HCT116 (cell line): ENCODE measurements around the gene CTIF. TPM values are rescaled to one million over a fixed set of nuclear protein-coding genes. Genes with fewer than 3 reads are reported as not detected.

Experiments used
- ATAC-seq: fragments of 200-7000 bp; cut with Tn5 transposase; 2 replicates; pipeline ENCODE4 v1.9.1; 2020; ENCODE audit warnings: mild to moderate bottlenecking, moderate library complexity
- BruUV-seq: library from RNA; stranded (reverse); fragments of 400-500 nt; replicated peaks from 2 replicates; lab custom pipeline; 2021; lab: Mats Ljungman, UMichigan
- CTCF ChIA-PET: fragments of 300-600 bp; sonication (Branson Sonifier 250); formaldehyde crosslinking; loops from one replicate; lab custom pipeline; 2021; ENCODE audit warnings: antibody characterized with exemption; lab: Charles Lee
- POLR2A ChIA-PET: fragments of 300-600, 350-600 bp; sonication (Branson Sonifier 250); formaldehyde crosslinking; loops from one replicate; lab custom pipeline; 2021; ENCODE audit warnings: antibody characterized with exemption; lab: Charles Lee
- RAD21 ChIA-PET, 2 experiments: fragments of 300-600 bp; sonication (Branson Sonifier 250); formaldehyde crosslinking; loops; one replicate each; lab custom pipeline; 2023; ENCODE audit warnings: low total read pairs in 2 of 2; ENCODE audit not compliant: uncharacterized antibody in 2 of 2, unreplicated experiment in 2 of 2, low non-redundant PET in 1 of 2; lab: Charles Lee
- DNase-seq: peaks from one replicate; pipeline ENCODE4 v3.0.0-alpha.2; 2010; ENCODE audit warnings: low read depth, low spot score
- H2AFZ ChIP-seq: fragments of 200-600 bp; shearing (Covaris generic), sonication (generic); 2 replicates; pipeline ENCODE4 v1.6.1; 2017; ENCODE audit warnings: low read depth, mixed run types, mixed read lengths, antibody characterized with exemption, low read length; ENCODE audit not compliant: poor library complexity, severe bottlenecking
- H3K27ac ChIP-seq: 2 replicates; pipeline ENCODE4 v1.5.1; 2012; ENCODE audit warnings: low read depth, low read length
- H3K27me3 ChIP-seq: fragments of 200-600 bp; sonication (generic); 2 replicates; pipeline ENCODE4 v1.6.1; 2016; ENCODE audit warnings: mixed run types, low read length, mixed read lengths; ENCODE audit not compliant: insufficient read depth
- H3K36me3 ChIP-seq, 2 experiments: fragments of 200-500 bp in 1 of 2; fragments of 200-600 bp in 1 of 2; sonication (Bioruptor generic) in 1 of 2; sonication (generic) in 1 of 2; 2 replicates each; pipeline versions ENCODE4 v1.5.1 to v1.6.1; 2014 to 2016; ENCODE audit warnings: low read length in 2 of 2, inconsistent platforms in 1 of 2, mixed read lengths in 1 of 2, mixed run types in 1 of 2; ENCODE audit not compliant: insufficient read depth in 2 of 2, control insufficient read depth in 1 of 2
- H3K4me1 ChIP-seq, 2 experiments: fragments of 200-600 bp in 1 of 2; sonication (generic) in 1 of 2; 2 replicates each; pipeline versions ENCODE4 v1.5.1 to v1.6.1; 2012 to 2017; ENCODE audit warnings: low read length in 2 of 2, inconsistent platforms in 1 of 2, mild to moderate bottlenecking in 1 of 2, mixed read lengths in 1 of 2, mixed run types in 1 of 2, moderate library complexity in 1 of 2; ENCODE audit not compliant: insufficient read depth in 2 of 2, control insufficient read depth in 1 of 2
- H3K4me2 ChIP-seq: fragments of 200-600 bp; sonication (generic); 2 replicates; pipeline ENCODE4 v1.6.1; 2017; ENCODE audit warnings: mixed run types, low read length, mixed read lengths
- H3K4me3 ChIP-seq, 2 experiments: fragments of 200-600 bp in 1 of 2; sonication (generic) in 1 of 2; replicated peaks in 1 of 2; 2 replicates each; pipeline ENCODE4 v1.5.1; 2011 to 2016; ENCODE audit warnings: low read length in 2 of 2, control low read depth in 1 of 2, low read depth in 1 of 2, mild to moderate bottlenecking in 1 of 2, mixed read lengths in 1 of 2, mixed run types in 1 of 2
- H3K79me2 ChIP-seq: fragments of 200-600 bp; sonication (generic); 2 replicates; pipeline ENCODE4 v1.6.1; 2017; ENCODE audit warnings: mild to moderate bottlenecking, mixed run types, low read length, moderate library complexity, mixed read lengths; ENCODE audit not compliant: insufficient read depth
- H3K9ac ChIP-seq: fragments of 200-600 bp; sonication (generic); 2 replicates; pipeline ENCODE4 v1.6.1; 2016; ENCODE audit warnings: low read length, mixed read lengths
- H3K9me2 ChIP-seq: fragments of 200-600 bp; sonication (generic), shearing (Covaris generic); 2 replicates; pipeline ENCODE4 v1.6.1; 2017; ENCODE audit warnings: mixed run types, mild to moderate bottlenecking, moderate library complexity; ENCODE audit not compliant: insufficient read depth
- H3K9me3 ChIP-seq, 2 experiments: fragments of 200-500 bp in 1 of 2; fragments of 200-600 bp in 1 of 2; sonication (Bioruptor generic) in 1 of 2; sonication (generic) in 1 of 2; 2 replicates each; pipeline ENCODE4 v1.6.1; 2014 to 2017; ENCODE audit warnings: low read length in 2 of 2, mixed read lengths in 2 of 2, inconsistent platforms in 1 of 2, low read depth in 1 of 2, mild to moderate bottlenecking in 1 of 2, mixed run types in 1 of 2, moderate library complexity in 1 of 2; ENCODE audit not compliant: control insufficient read depth in 1 of 2, insufficient read depth in 1 of 2
- H4K20me1 ChIP-seq: fragments of 200-600 bp; sonication (generic), shearing (Covaris generic); 2 replicates; pipeline ENCODE4 v1.6.1; 2017; ENCODE audit warnings: mixed run types, mild to moderate bottlenecking, moderate library complexity; ENCODE audit not compliant: insufficient read depth
- EZH2 ChIP-seq: fragments of 200-600 bp; sonication (generic); IDR thresholded peaks from 2 replicates; pipeline ENCODE4 v1.6.1; 2017; ENCODE audit warnings: antibody characterized with exemption, mixed run types
- REST ChIP-seq: IDR thresholded peaks from 2 replicates; pipeline ENCODE4 v1.6.1; 2012; ENCODE audit warnings: low read depth
- SIN3A ChIP-seq: IDR thresholded peaks from 2 replicates; pipeline ENCODE4 v1.6.1; 2012; ENCODE audit warnings: low read depth
- SRF ChIP-seq: IDR thresholded peaks from 2 replicates; pipeline ENCODE4 v1.6.1; 2012; ENCODE audit warnings: low read depth
- TCF7L2 ChIP-seq: IDR thresholded peaks from 2 replicates; pipeline ENCODE4 v1.7.0; 2011; ENCODE audit warnings: borderline replicate concordance, inconsistent platforms; ENCODE audit not compliant: insufficient read depth, insufficient read length; ENCODE audit errors: extremely low read depth
- ZFX ChIP-seq: fragments of 450-650 bp; IDR thresholded peaks from 2 replicates; pipeline ENCODE4 v1.6.1; 2017
- ZNF274 ChIP-seq: fragments of 200-500 bp; sonication (Bioruptor generic); IDR thresholded peaks from 2 replicates; pipeline ENCODE4 v1.6.1; 2014; ENCODE audit warnings: mild to moderate bottlenecking, low read depth, low read length, inconsistent platforms
- intact Hi-C: fragments of 100-400 bp; cut with micrococcal nuclease; formaldehyde crosslinking; loops from 2 replicates; pipeline ENCODE4 v1.10.0; 2022
- total RNA-seq: library from RNA; stranded (reverse); gene quantifications from one replicate; pipeline ENCODE4 v1.2.1, GENCODE V29; 2021; ENCODE audit not compliant: unreplicated experiment

Gene CTIF
- total RNA-seq, 1 experiment from 2014 or later, result 19.7 TPM

GRCh38 chr18:48800466-48800865 lies 261.6 kb downstream of the CTIF start (continued):
- no peak for TF ChIP-seq TCF7L2
- no peak for TF ChIP-seq EZH2
- TF ChIP-seq ZFX, result no peak
- TF ChIP-seq SIN3A, result no peak
- TF ChIP-seq ZNF274, result no peak

- intact Hi-C loops, result no loop called here
- no peak overlapping the region for H3K4me3 ChIP-seq
- H3K27me3 ChIP-seq, result no peaks in the 10 kb centered on the region
- no TSS peak for BruUV-seq
- ATAC-seq (no peak), DNase-seq (no peak)
- no peaks in the 10 kb centered on the region for H3K79me2 ChIP-seq
- H3K9me3 ChIP-seq, result no peaks in the 10 kb centered on the region
- no peaks in the 10 kb centered on the region for H4K20me1 ChIP-seq
- ChIA-PET CTCF (no interaction called here), POLR2A (no interaction called here), RAD21 (no interaction called here)
- no peak overlapping the region for H3K4me2 ChIP-seq
- H3K9ac ChIP-seq, result no peak overlapping the region
- TF ChIP-seq REST (no peak), SRF (no peak)
- H2AFZ ChIP-seq, result no peak overlapping the region
- peaks cover under 1 to 8% of the 10 kb centered on the region in 2 experiments; a peak in 2 of 4 replicates for H3K4me1 ChIP-seq
- H3K9me2 ChIP-seq, result no peaks in the 10 kb centered on the region
- H3K27ac ChIP-seq, result no peak overlapping the region
- H3K36me3 ChIP-seq, result no peaks in the 10 kb centered on the region
Measured at GRCh38 chr18:48800876-48801727, 262.3 kb downstream of the CTIF start.
